Right lobe of liver (tissue), 6 donors: ENCODE data around the gene CCNI2. TPM values are rescaled to one million over a fixed set of nuclear protein-coding genes. Genes with fewer than 3 reads are reported as not detected.
A peak's percentile ranks its signal among the peaks of the same experiment; 100 is the strongest.

Experiments used
- ATAC-seq, 4 donors: fragments of 200-7000 bp; cut with Tn5 transposase; one replicate each; pipeline ENCODE4 v1.9.1; 2020; ENCODE audit warnings: mild to moderate bottlenecking in 4 of 4, moderate library complexity in 4 of 4
- DNase-seq, 3 donors: peaks; one replicate each; pipeline ENCODE4 v3.0.0-alpha.2; 2020
- H3K27ac ChIP-seq, 3 donors: fragments of 200-600 bp; one replicate each; pipeline ENCODE4 v1.8.0; 2022
- H3K27me3 ChIP-seq, 2 donors: fragments of 200-600 bp; one replicate each; pipeline ENCODE4 v1.8.0; 2022
- H3K36me3 ChIP-seq, 4 donors: fragments of 200-600 bp; sonication (generic) in 1 of 4; one replicate each; pipeline versions ENCODE4 v1.5.1 to v1.8.0; 2017 to 2022; ENCODE audit warnings: control low read depth in 1 of 4
- H3K4me1 ChIP-seq, 4 donors: fragments of 200-600 bp; sonication (generic) in 1 of 4; one replicate each; pipeline versions ENCODE4 v1.5.1 to v1.8.0; 2017 to 2022; ENCODE audit warnings: control low read depth in 1 of 4
- H3K4me3 ChIP-seq, 3 donors: fragments of 200-600 bp; one replicate each; pipeline ENCODE4 v1.8.0; 2022
- H3K9me3 ChIP-seq, 4 donors: fragments of 200-600 bp; sonication (generic) in 1 of 4; one replicate each; pipeline versions ENCODE4 v1.5.1 to v1.8.0; 2017 to 2022; ENCODE audit warnings: control low read depth in 1 of 4
- CTCF ChIP-seq, 4 donors: fragments of 200-600 bp in 3 of 4; fragments of 450-650 bp in 1 of 4; IDR thresholded peaks; one replicate each; pipeline versions ENCODE4 v1.5.1 to v1.8.0; 2016 to 2022; ENCODE audit warnings: antibody characterized with exemption in 4 of 4, mild to moderate bottlenecking in 2 of 4
- POLR2A ChIP-seq: fragments of 450-650 bp; IDR thresholded peaks from one replicate; pipeline ENCODE4 v1.6.1; 2017; ENCODE audit warnings: antibody characterized with exemption, mild to moderate bottlenecking
- WGBS: methylation state at CpG from one replicate; pipeline ENCODE4 v1.1.6; 2018; ENCODE audit warnings: low coverage, low lambda C conversion rate; ENCODE audit not compliant: insufficient coverage; ENCODE audit errors: missing lambda C conversion rate; 5-methylcytosine and 5-hydroxymethylcytosine counted together
- intact Hi-C, 2 donors: fragments of 100-400 bp; cut with DNase I; formaldehyde crosslinking; loops; one replicate each; pipeline versions ENCODE4 v1.11.2 to v1.14.1; 2022
- total RNA-seq, 6 experiments: library from RNA; depleted of rRNA in 2 of 6; stranded (reverse); fragments of >200 nt in 2 of 6; fragmentation: NEBNext Ultra II Directional in 3 of 6; extraction: Animal tissue kit (Norgen Biotek cat#: 25700) in 3 of 6; gene quantifications; one replicate each; pipeline versions ENCODE4 v1.1.0 to v1.2.4, GENCODE V29; 2016 to 2023
- donor health status: DM: no; HTN: yes; CAD: no.
- donor health status: DM: no; HTN: no; CAD: no.
- donor health status: DM: no; HTN: no; CAD: no.
- donor health status: DM: no; HTN: yes; CAD: no.
- donor health status: DM: no; HTN: yes; CAD: no.

CCNI2 gene
- total RNA-seq, 6 experiments from 2014 or later: 0.11 TPM; not detected in 5

- no peaks in the 10 kb centered on the region for H3K9me3 ChIP-seq
- no peak for TF ChIP-seq CTCF (IDR thresholded peaks at IDR 0.05)
- TF ChIP-seq POLR2A: no peak
- no peaks in the 10 kb centered on the region for H3K4me1 ChIP-seq
- H3K27ac ChIP-seq: no peak overlapping the region
- ATAC-seq: no peak
- H3K4me3 ChIP-seq: no peak overlapping the region
- intact Hi-C loops: loop anchor here in 1 of 2 donors (10.0 kb wide), 1 partner anchor 61 kb away; the partner anchor contains the start of gene SOWAHA
- DNase-seq: no peak
- 87% methylated on average over 3 of the region's 4 CpGs for WGBS
- H3K36me3 ChIP-seq: peaks cover 0 to 5% (median 0%) of the 10 kb centered on the region in 4 donors
- no peaks in the 10 kb centered on the region for H3K27me3 ChIP-seq
Measured at GRCh38 chr5:132754111-132754510, 6.9 kb downstream of the CCNI2 start.

- no peaks in the 10 kb centered on the region for H3K9me3 ChIP-seq
- no peak overlapping the region for H3K27ac ChIP-seq
- TF ChIP-seq CTCF (IDR thresholded peaks at IDR 0.05): peak in 3 of 4 donors; percentile 7 to 37 (median 27)
- TF ChIP-seq POLR2A: no peak
- ATAC-seq: peak; percentile 71 to 79 (median 74)
- DNase-seq: no peak
- H3K4me3 ChIP-seq: no peak overlapping the region
- no peaks in the 10 kb centered on the region for H3K4me1 ChIP-seq
- peaks cover 0 to 7% (median 0%) of the 10 kb centered on the region in 4 donors for H3K36me3 ChIP-seq
- no peaks in the 10 kb centered on the region for H3K27me3 ChIP-seq
- intact Hi-C loops: loop anchor here in 1 of 2 donors (10.0 kb wide), 1 partner anchor 60 kb away; the partner anchor contains the start of gene SOWAHA
Measured at GRCh38 chr5:132754947-132755346, 7.7 kb downstream of the CCNI2 start.

GRCh38 chr5:132756542-132756941, 9.3 kb downstream of the CCNI2 start:
- no peaks in the 10 kb centered on the region for H3K9me3 ChIP-seq
- TF ChIP-seq POLR2A: no peak
- TF ChIP-seq CTCF (IDR thresholded peaks at IDR 0.05): no peak
- no peak for ATAC-seq
- peaks cover 0 to 7% (median 0%) of the 10 kb centered on the region in 4 donors for H3K36me3 ChIP-seq
- intact Hi-C loops: loop anchor here in 1 of 2 donors (10.0 kb wide), 1 partner anchor 58 kb away; the partner anchor contains the start of gene SOWAHA
- H3K27me3 ChIP-seq: no peaks in the 10 kb centered on the region
- DNase-seq: no peak
- H3K4me3 ChIP-seq: no peak overlapping the region
- H3K4me1 ChIP-seq: no peaks in the 10 kb centered on the region
- no CpG with 5 or more reads among the region's 5 CpGs for WGBS
- no peak overlapping the region for H3K27ac ChIP-seq

- 78% methylated on average over 10 of the region's 13 CpGs for WGBS
- no peaks in the 10 kb centered on the region for H3K27me3 ChIP-seq
- DNase-seq (no peak), ATAC-seq (no peak)
- peaks cover 0 to 7% (median 0%) of the 10 kb centered on the region in 4 donors for H3K36me3 ChIP-seq
- no peak for TF ChIP-seq CTCF (IDR thresholded peaks at IDR 0.05)
- TF ChIP-seq POLR2A: no peak
- H3K4me1 ChIP-seq: no peaks in the 10 kb centered on the region
- intact Hi-C loops: loop anchor here in 1 of 2 donors (10.0 kb wide), 1 partner anchor 56 kb away; the partner anchor contains the start of gene SOWAHA
- H3K9me3 ChIP-seq: no peaks in the 10 kb centered on the region
- no peak overlapping the region for H3K4me3 ChIP-seq
- H3K27ac ChIP-seq: no peak overlapping the region
Measured at GRCh38 chr5:132758451-132758850, 11.2 kb downstream of the CCNI2 start.
